Inferior parietal cortex (tissue), 1 donor: ENCODE results near the gene LRRC25.

Experiments used
- DNase-seq: peaks from one replicate; pipeline ENCODE4 v3.0.0-alpha.2; 2016; ENCODE audit errors: extremely low spot score

Gene LRRC25

DNA sequence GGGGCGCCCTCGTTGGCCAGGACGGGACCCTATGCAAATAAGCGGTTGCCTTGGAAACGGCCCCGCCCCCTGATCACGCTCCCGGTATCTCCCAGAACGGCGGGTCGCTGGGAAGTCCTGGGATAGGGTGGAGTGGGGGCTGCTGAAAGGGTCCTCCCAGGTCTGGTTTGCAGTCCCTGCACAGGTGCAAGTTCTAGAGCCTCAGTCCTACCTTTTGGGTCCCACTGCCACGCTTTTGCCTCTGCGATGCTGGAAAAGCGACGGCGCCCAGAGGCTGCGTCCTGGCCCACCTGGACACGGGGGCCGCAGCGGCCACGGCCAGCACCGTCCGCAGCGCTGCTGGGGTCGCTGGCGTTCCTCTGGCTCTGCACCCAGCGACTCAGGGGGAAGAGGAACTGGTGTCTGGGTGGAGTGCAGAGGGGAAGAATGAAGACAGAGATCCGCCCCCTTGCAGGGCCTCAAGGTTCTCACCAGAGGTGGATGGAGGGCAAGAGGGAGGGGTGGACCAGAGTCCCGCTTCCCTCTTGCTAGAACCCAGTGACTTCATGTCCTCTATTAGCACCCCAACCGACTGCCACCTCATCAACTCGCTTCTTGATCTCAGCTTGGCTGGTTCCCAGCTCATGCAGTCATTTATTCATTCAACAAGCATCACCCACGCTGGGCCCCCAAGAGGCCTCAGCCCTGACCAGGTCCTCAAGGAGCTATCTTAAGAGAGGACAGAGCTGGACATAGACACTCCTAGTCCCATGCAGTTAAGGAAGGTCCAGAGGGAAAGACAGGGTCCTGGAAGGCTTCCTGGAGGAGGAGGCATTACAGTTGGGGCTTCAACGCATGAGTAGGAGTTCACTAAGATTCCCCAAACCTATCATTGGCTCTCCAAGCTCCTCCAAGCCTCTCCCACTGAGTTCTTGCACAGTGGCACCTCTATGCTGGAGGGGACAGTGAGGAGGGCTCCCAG lies at the start of gene LRRC25:
LRRC25 (minus strand) TSS at position 381 of the 961 bp plus-strand sequence. CDS start 659 bp downstream, outside the sequence.
- DNase-seq, result no peak

DNA sequence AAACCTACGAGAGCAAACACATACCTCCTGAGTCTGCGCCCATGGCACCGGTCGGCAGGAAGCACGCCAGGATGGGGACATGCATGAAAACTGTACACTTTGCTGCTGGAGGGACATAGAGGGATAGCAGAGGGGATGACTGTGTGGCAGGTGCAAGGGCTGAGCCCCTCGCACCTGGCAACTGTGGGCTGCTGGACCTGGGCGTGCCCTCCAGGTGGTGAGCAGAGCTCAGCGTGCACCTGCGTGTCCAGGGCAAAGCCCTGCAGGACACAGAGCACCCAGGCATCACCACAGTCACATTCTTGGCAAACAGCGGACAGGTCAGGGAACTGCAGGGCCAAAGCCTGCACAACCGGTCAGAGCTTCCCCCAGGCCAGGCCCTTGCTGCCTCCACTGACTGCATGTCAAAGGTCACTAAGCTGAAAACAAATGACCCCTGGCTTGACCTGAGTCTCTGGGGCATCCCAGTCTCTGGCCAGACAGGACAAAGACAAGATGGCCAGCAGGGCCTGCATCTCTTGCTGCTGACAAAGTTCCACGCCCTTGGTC lies 49.5 kb upstream of the LRRC25 start:
- DNase-seq, result no peak

DNA sequence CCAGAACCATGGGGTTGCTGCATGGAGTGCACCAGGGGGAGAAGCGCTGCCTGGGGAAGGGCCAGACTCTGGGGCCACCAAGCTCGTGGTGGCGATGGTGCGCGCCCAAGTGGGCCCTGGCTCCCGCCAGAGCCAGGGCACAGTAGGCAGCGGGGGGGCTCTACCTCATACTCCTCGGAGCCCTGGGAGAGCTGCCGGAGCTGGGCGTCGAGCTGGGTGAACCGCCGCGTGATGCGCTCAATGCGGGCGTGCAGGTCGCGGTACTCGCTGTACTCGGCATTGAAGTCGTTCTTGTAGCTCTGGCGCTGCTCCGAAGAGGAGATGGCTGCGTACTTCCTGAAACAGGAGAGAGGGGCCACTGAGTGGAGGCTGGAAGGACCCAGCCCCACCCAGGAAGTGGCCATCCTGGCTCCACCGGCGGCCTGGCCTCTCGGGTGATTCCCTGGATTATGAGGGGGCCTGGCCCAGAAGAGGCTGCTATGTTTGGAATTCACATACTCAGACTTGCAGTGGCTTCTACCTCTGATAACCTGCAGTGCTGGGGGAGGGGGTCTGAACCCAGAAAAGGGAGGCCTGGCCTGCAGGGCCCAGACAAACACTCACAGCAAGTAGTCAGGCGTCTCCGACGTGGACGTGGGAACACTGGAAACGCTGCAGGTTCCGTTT lies 48.9 kb upstream of the LRRC25 start:
- DNase-seq, result no peak

DNA sequence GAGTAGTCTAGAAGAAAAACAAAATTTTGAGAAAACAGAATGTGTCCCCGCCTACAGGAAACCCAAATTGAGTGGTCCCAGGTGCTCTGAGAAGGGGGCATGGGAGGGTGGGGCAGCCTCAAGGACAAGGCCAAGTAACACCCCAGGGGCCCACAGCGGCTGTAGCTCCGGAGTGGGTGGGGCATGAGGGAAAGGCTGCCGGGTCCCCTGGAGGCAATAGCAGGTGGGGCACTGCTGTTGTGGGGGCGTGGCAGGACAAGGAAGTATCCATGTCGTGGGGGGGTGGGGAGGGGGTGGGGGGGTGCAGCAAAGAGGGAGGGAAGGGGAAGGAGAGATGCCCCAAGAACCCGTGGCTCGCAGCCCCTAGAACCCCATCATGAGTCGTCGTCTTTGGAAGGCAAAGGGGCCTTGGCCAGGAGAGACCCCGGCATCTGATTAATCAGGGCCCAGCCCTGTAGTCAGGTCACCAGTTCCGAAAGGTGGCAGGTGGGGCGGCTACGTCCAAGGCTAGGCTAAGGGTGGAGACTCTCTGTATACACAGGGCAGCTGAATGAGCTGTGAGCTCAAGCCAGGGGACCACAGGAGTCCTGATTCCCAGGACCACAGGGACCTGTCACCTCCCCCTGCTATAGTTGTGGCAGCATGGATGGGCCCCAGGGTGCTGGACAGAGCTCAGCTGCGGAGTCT lies 48.0 kb upstream of the LRRC25 start:
- DNase-seq, result no peak

DNA sequence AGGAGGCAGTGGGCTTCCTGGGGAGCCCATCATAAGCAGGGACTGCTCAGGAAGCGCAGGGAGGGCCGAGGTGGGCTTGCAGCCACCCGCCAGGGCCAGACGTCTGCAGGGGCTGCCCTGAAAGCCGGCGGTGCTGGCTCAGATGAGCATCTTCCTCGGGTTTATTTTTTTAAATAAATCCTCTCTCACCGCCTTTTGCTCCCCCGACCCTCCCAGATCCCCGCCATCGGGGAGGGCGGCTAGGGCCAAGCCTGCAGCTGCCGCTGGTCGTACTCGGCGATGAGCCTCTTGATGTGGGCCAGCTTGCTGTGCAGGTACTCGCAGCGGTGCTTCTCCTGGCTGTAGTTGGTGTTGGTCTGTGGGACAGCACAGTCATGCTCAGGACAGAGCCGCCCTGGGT lies 47.1 kb upstream of the LRRC25 start:
- DNase-seq, result no peak

DNA sequence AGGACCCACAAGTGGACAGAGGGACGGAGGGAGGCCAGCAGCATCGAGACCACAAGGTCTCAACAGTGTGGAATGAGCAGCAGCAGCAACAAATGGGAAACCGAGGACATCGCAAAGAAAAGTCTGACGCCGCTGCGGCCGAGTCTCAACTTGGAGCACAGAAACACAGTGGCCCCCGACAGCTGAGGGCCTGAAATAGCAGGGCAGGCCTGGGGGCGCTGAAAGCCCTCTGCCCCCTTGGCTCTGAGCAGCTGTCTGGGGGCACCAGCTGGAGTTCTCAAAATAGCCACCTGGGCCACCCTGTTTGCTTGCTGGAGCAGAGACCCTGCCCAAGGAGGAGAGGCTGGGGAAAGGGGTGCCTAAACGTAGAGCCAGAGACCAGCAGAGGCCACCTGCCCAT lies 46.4 kb upstream of the LRRC25 start:
- no peak for DNase-seq

DNA sequence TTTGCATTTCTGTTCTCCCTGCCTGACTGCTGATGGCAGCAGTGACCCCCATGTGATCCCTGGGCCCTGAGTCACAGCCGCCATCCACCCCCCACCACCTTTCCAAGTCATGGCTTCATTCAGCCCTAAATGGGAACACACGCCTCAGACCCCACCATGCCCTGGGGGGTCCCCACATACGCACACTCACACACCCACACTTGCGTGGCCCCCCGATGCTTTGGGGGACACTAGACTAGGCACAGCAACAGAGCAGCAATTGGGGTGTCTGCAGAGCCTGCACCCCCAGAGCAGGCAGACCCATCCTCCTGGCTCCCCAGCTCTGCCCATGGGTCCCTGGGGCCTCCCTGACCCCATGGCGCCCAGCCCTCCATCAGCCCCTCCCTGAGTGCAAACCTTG lies 46.0 kb upstream of the LRRC25 start:
- DNase-seq, result no peak

DNA sequence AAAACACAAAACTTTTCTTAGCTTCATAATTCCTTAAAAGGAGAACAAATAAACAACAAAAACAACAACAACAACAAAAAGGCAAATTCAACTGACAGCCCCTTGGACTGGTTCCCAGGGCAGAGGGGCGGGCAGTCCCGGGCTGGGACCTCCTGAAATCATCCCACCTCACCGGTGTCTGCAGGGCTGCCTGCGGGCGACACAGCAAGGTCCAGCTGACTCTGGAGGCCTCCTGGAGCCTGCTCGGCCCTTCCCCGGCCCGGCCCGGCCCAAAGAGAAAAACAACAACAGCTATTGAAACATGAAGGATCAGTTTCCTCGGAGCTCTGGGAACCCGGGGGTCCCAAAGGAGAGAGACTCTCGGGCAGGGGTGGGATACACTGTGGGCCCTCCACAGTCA lies 45.5 kb upstream of the LRRC25 start:
- no peak for DNase-seq

DNA sequence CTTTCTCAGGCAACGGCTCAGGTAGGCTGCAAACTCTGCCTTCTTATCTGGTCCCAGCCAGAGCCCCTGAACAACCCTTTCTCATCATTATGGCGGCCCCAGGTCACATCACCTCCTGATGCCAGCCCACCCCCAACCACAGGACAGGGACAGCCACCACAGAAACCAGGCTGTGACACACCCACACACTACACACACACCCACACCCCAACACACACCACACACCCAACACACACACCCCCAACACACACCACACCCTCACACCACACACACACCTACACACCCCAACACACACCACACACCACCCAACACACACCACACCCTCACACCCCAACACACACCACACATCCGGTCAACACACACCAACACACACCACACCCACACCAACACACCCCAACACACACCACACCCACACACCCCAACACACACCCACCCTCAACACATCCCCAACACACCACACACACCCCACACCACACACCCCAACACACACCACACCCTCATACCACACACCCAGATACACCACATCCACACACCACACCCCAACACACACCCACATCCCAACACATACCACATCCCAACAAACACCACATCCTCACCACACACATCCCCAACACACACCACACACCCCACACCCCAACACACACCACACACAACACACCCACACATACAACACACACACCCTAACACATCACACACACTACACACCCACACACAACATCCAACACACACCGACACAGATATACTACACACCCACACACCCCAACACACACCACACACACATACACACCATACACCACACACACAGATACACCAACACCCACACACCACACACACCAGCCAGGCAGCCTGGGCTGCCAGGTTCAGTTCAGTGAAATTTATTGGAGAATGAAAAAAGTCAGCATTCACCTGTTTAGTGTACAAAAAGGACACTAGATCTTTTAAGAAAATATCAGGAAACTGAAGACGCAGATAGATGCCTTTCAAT lies 44.7 kb upstream of the LRRC25 start:
- no peak for DNase-seq

DNA sequence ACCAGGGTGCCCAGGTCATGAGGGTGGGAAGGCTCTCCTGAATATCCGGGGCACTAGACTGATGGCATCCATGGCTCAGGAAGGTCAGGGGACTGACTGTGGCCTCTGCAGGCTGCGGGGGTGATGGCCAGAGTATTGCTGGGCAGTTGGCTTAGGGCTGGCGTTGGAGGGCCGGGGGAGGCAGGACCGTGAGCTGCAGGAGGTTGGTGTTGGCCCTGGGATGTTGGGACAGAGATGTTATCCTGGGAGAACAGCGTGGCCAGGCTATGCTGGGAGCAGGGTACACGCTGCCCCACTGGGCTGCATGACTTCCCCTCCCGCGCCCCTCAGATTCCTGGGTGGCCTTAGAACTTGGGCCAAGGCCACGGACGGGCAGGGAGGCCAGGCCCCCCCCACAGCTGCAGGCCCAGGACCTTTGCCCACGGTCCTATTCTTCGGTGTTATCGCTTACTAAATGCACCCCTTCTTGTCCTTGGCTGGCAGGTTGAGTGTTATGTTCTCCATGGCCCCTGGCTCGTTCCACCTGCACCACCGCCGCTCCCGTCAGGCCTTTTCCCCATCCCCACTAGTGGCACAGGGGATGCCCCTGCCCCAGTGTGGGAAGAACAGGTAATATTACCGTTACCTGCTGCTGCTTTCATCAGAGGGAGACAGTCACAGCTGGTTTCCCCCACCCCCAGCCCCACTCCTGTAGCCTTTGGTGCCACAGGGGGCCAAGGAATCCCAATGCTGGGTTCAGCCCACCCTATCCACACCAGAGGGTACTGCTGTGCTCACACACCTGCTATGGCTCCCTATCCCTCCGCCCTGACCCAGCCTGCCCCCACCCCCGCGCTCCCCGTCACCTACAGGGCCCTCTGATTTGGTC lies 43.7 kb upstream of the LRRC25 start:
- no peak for DNase-seq

DNA sequence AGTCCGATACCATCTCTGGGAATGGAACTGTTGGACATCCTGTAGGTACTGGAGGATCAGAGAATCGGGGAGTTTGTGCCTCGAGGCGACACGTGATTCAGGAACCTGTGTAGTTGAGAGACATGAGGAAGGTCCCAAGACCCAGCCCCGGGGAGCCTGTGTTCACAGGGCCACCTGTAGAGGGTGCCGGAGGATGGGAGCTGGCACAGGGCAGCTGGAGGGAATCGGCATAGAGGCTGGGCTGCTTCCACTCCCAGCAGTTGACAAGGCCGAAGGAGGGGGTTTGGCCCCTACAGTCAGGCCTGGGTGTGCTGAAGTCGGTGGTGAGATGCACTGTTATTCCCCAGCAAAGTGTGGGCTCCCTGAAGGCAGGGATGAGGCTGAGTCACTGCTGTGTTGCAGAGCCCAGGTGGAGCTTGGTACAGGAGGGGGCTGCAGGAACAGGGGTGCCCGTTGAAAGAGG lies 43.0 kb upstream of the LRRC25 start:
- no peak for DNase-seq

DNA sequence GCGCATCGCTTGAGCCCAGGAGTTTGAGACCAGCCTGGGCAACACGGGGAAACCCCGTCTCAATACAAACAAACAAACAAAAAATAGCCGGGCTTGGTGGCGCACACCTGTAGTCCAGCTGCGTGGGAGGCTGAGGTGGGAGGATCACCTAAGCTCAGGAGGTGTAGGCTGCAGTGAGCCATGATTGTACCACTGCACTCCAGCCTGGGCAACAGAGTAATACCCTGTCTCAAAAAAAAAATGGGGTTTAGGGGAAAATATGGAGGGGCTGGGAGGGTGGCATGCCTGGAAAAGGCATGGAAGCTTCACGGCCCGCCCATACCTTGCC lies 42.5 kb upstream of the LRRC25 start:
- DNase-seq, result no peak

DNA sequence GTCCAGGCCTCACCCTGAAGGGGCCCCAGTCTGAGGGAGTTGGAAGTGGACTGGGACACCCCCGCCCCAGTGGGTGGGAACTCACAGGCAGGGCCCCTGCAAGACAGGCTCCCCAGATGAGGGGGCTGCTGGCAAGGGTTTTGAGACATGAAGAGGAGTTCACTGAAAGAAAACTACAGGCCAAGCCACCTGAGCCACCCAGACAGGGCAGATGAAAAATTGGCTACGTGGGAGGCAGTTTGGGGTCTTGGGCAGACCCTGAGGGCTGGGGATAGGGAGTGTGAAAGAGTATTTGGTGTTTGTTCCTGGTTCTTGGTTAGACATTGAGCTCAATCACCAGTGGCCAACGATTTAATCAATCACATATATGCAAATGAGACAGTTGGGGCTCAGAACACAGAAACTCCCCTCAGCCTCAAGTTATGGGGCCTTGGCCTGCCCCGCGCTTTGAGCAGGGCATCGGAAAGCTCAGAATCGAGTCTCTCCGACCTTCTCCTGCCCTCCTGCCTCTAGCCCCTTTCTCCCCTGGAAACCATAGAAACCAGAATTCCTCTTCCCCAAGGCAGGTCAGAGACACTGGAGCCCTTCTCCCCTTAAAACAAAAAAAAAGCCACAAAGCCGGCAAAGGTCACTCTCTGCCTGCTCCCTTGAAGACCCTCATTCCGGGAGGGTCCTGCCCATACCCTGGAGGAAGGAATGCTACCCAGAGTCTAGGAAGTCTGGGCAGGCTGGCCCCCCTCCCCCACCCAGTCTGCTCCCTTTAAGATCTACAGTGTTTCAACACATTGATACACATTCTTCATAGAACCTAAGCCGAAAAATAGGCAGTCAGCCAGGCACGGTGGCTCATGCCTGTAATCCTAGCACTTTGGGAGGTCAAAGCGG lies 41.8 kb upstream of the LRRC25 start:
- no peak for DNase-seq

DNA sequence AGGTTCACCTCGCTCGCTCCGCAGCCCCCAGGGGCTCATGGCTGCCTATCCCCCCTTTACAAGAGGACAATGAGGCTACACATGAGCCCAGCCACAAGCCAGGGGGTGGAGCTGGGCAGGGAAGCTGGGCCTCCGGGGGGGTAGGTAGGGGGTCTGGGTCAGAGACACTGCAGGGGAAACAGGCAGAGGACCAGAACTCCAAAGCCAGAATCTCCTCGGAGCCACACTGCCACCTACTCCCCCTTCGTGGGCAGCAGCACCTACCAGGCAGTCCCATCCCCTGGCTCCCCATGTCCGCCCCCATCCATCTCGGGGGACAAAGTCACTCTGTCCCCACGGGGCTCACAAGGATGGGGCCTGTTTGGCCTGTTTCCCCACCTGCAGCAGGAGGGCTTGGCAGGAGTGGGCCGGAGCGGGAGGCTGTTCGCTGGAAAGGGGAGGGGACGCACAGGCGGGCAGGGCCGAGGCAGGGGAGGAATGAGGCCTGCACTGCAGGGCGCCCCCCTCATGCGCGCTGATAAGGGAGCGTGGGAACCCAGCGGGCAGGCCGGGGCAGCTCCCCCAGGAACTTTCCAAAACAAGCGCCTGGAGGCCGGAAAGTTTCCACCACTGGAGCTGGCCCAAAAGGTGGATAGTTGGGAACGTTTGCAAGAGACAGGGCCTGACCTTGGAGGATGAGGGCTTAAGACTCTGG lies 41.1 kb upstream of the LRRC25 start:
- DNase-seq, result no peak

DNA sequence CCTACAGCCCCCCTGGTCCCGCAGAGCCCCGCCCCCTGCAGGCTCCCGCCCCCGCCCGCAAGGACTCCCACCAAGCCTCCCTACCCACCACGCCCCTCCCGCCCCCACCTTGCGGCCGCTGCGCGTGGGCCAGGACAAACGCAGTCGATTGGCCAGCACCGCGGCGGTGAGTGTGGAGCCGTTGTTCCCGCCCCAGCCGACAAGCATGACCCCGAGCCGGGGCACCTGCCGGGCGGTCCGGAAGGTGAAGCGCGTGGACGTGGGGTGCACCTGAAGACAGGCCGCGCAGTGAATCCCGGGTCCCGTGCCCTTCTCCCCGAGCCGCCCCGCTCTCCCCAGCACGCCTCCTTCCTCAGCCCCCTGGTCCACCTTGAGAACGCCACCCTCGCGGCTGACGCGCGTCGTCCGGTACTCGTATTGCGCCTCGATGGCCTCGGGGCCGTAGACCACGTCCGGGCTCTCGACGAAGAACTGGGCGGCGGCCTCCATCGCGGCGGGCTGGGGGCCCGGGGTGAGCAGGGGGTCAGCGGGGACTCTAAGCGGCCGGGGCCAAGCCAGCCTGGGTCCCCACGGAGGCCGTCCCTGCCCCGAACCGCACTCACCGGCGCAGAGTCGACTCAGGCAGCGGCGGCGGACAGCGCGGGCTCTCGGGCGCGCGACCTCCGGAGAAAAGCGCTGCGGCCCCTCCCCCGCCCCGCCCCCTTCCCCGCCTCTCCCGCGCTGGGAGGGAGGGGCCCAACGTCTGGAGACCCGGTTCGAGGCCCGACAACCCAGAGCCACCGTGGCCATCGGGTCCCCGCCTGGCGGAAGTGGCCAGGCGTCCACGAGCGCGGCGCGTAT lies 40.3 kb upstream of the LRRC25 start, which contains the start of gene ISYNA1:
ISYNA1 (minus strand) TSS at position 643 of the 840 bp plus-strand sequence; CDS start at position 489, 154 bp downstream.
- DNase-seq, result no peak

DNA sequence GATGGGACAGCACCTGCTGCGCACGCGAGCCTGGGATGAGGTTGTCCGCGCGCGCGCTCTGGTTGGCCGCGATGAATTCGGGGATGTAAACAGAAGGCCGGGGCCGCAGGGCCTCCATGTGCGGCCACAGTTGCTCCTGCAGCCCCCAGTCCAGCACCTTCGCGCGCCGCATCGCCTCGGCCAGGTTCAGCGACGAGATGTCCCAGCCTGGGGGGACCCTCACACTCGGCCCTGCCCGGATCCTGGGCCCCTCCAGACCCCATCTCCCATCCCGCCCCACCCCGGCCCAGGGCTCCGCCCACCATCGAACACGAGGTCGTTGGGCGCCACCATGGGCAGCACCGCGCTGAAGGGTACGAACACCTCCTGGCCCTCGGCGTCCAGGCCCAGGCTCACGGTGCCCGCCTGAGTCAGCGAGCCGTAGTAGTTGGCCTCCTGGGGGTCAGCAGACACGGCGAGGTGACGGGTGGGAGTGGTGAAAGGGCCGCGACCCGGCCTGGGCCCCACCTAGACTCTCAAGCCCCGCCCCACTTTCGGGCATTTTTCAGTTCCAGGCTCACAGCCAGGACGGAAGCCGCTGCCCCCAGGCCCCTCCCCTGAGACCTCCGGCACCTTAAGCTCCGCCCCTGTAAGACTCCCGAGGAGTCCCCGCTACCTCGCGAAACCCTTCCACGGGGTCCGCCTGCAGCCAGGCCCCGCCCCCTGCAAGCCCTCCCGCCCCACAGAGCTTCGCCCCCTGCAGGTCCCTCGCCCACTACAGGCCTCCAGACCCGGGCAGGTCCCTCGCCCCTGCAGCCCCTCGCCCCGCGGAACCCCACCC lies 39.5 kb upstream of the LRRC25 start:
- no peak for DNase-seq
